ENCODE results near the gene PWWP3B.

The PWWP3B gene

GRCh38 chrX:106168107-106168506, at the start of gene PWWP3B:
PWWP3B (plus strand) TSS chrX:106168305; CDS start chrX:106205433, 37,128 bp downstream.
- no peaks in the 10 kb centered on the region for H3K9me3 ChIP-seq (ENCODE audit: low read depth, low read length)
- DNase-seq (ENCODE audit: low read depth, low spot score) = no peak
- H3K27ac ChIP-seq = no peak within 1 kb of the TSS
- H3K36me3 ChIP-seq (ENCODE audit: insufficient read depth, low read length) = no peaks in the 10 kb centered on the region
- peak within 1 kb of the TSS; percentile 85 for H3K4me3 ChIP-seq
- peak within 1 kb of the TSS; percentile 70 for H3K9ac ChIP-seq (ENCODE audit: insufficient read length)
- TF ChIP-seq EZH2 (IDR thresholded peaks at IDR 0.05) (no peak), POLR2AphosphoS5 (IDR thresholded peaks at IDR 0.05; ENCODE audit: borderline replicate concordance, low read depth, low read length) (peak; percentile 71)

DNA sequence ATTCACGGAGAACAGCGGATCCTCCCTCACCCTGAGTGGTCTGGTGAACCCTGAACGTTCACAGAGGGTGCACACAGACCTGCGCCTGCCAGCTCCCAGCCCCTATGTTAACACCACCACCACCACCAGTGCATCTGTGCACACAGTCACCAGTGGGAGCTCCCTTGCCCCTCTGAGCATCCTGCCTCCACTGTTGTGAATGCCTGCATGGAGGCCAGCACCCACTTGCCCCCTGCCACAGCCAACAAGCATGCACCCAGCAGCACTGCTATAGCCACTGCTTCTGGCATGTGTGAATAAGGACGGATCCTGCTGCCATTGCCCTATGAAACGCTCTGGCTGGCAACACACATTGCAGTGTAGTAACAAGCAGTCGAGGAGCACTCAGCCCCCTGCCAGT, 29.1 kb upstream of the PWWP3B start:
- Histone ChIP-seq H3K4me3 (no peak overlapping the region), H3K36me3 (ENCODE audit: insufficient read depth, low read length) (no peaks in the 10 kb centered on the region), H3K9me3 (ENCODE audit: low read depth, low read length) (no peaks in the 10 kb centered on the region), H3K9ac (ENCODE audit: insufficient read length) (no peak overlapping the region), H3K27ac (no peak overlapping the region)
- no peak for DNase-seq (ENCODE audit: low read depth, low spot score)
- TF ChIP-seq POLR2AphosphoS5 (IDR thresholded peaks at IDR 0.05; ENCODE audit: borderline replicate concordance, low read depth, low read length) (no peak), EZH2 (IDR thresholded peaks at IDR 0.05) (no peak), FOXP2 (optimal IDR thresholded peaks at IDR 0.05; ENCODE audit: control extremely low read depth, extremely low read length, insufficient read depth) (no peak)

DNA sequence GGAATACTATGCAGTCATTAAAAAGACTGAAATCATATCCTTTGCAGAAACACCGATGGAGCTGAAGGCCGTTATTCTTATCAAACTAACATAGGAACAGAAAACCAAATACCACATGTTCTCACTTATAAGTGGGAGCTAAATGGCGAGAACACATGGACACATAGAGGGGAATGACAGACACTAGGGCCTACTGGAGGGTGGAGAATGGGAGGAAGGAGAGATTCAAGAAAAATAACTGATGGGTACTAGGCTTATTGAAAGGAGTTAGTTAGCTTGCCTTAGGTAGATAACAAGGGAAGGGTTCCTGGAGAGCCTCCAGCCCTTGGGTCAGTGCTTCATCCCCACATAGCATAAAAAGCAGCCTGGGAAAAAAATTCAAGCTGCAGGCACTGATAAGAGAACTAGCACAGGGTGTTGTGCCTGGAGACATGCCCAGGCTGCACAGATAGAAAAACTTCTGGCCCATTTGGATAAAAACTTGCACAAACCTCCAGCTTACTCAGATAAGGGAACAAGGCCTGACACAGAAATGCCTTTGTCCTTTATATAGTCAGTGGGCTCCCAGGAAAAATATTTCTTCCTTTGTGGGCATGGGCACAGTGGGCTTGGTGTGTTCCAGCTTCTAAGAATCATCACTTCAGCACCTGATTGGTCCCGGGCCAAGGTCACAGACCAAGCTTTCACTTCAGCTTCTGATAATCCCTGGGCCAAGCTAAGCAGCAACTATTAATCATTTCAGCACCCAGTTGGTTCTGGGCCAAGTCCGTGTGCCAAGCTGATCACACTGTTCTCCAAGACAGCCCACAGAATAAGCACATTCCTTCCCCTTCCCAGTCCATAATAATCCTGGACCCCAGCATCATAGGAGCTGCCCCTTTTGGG, 23.1 kb upstream of the PWWP3B start:
- no peak for TF ChIP-seq POLR2AphosphoS5 (IDR thresholded peaks at IDR 0.05; ENCODE audit: borderline replicate concordance, low read depth, low read length)
- TF ChIP-seq EZH2 (IDR thresholded peaks at IDR 0.05) = no peak
- TF ChIP-seq FOXP2 (optimal IDR thresholded peaks at IDR 0.05; ENCODE audit: control extremely low read depth, extremely low read length, insufficient read depth) = no peak

GRCh38 chrX:106150701-106151100, 17.4 kb upstream of the PWWP3B start:
- H3K9ac ChIP-seq (ENCODE audit: insufficient read length) = no peak overlapping the region
- DNase-seq (ENCODE audit: low read depth, low spot score) = no peak
- no peak overlapping the region for H3K4me3 ChIP-seq
- no peaks in the 10 kb centered on the region for H3K36me3 ChIP-seq (ENCODE audit: insufficient read depth, low read length)
- H3K9me3 ChIP-seq (ENCODE audit: low read depth, low read length) = no peaks in the 10 kb centered on the region
- no peak overlapping the region for H3K27ac ChIP-seq
- no peak for TF ChIP-seq EZH2 (IDR thresholded peaks at IDR 0.05)

More for the DNA sequence above, 23.1 kb upstream of the PWWP3B start:
- Histone ChIP-seq H3K4me3 (no peak overlapping the region), H3K9ac (ENCODE audit: insufficient read length) (no peak overlapping the region), H3K9me3 (ENCODE audit: low read depth, low read length) (no peaks in the 10 kb centered on the region), H3K36me3 (ENCODE audit: insufficient read depth, low read length) (no peaks in the 10 kb centered on the region), H3K27ac (no peak overlapping the region)
- no peak for DNase-seq (ENCODE audit: low read depth, low spot score)

DNA sequence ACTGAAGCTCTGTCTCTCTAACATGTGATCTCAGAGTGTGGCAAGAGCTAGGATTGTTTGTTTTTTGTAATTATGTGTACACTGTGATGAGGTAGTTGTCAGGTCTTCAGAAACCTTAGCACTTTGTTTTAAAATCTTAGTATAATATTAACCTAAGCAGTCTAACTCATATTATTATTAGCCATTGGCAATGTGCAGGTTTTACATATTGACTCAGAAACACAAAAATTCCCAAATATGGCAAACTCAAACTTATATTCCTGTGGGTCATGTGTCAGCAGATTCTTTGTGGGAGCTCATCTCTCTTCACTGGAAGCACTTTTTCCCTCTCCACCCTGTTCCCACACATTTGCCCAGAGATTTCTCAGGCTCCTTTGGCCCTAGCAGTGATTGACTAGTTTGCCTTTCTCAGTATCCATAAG, 8.2 kb upstream of the PWWP3B start:
- TF ChIP-seq FOXP2 (optimal IDR thresholded peaks at IDR 0.05; ENCODE audit: control extremely low read depth, extremely low read length, insufficient read depth) (no peak), POLR2AphosphoS5 (IDR thresholded peaks at IDR 0.05; ENCODE audit: borderline replicate concordance, low read depth, low read length) (no peak), EZH2 (IDR thresholded peaks at IDR 0.05) (no peak)
- H3K36me3 ChIP-seq (ENCODE audit: insufficient read depth, low read length) = no peaks in the 10 kb centered on the region
- no peak overlapping the region for H3K9ac ChIP-seq (ENCODE audit: insufficient read length)
- H3K4me3 ChIP-seq = no peak overlapping the region
- H3K9me3 ChIP-seq (ENCODE audit: low read depth, low read length) = no peaks in the 10 kb centered on the region
- no peak for DNase-seq (ENCODE audit: low read depth, low spot score)
- no peak overlapping the region for H3K27ac ChIP-seq

- TF ChIP-seq POLR2AphosphoS5 (IDR thresholded peaks at IDR 0.05; ENCODE audit: borderline replicate concordance, low read depth, low read length) (no peak), FOXP2 (optimal IDR thresholded peaks at IDR 0.05; ENCODE audit: control extremely low read depth, extremely low read length, insufficient read depth) (no peak), EZH2 (IDR thresholded peaks at IDR 0.05) (no peak)
- Histone ChIP-seq H3K9ac (ENCODE audit: insufficient read length) (no peak overlapping the region), H3K9me3 (ENCODE audit: low read depth, low read length) (no peaks in the 10 kb centered on the region), H3K36me3 (ENCODE audit: insufficient read depth, low read length) (no peaks in the 10 kb centered on the region), H3K27ac (no peak overlapping the region), H3K4me3 (no peak overlapping the region)
- no peak for DNase-seq (ENCODE audit: low read depth, low spot score)
Observed at GRCh38 chrX:106170318-106170717, 2.2 kb downstream of the PWWP3B start.

- Histone ChIP-seq H3K4me3 (no peak overlapping the region), H3K9me3 (ENCODE audit: low read depth, low read length) (no peaks in the 10 kb centered on the region), H3K9ac (ENCODE audit: insufficient read length) (no peak overlapping the region), H3K27ac (no peak overlapping the region), H3K36me3 (ENCODE audit: insufficient read depth, low read length) (no peaks in the 10 kb centered on the region)
- no peak for TF ChIP-seq POLR2AphosphoS5 (IDR thresholded peaks at IDR 0.05; ENCODE audit: borderline replicate concordance, low read depth, low read length)
- no peak for TF ChIP-seq FOXP2 (optimal IDR thresholded peaks at IDR 0.05; ENCODE audit: control extremely low read depth, extremely low read length, insufficient read depth)
- no peak for TF ChIP-seq EZH2 (IDR thresholded peaks at IDR 0.05)
- DNase-seq (ENCODE audit: low read depth, low spot score) = no peak
Observed at GRCh38 chrX:106171293-106171820, 3.3 kb downstream of the PWWP3B start.

DNA sequence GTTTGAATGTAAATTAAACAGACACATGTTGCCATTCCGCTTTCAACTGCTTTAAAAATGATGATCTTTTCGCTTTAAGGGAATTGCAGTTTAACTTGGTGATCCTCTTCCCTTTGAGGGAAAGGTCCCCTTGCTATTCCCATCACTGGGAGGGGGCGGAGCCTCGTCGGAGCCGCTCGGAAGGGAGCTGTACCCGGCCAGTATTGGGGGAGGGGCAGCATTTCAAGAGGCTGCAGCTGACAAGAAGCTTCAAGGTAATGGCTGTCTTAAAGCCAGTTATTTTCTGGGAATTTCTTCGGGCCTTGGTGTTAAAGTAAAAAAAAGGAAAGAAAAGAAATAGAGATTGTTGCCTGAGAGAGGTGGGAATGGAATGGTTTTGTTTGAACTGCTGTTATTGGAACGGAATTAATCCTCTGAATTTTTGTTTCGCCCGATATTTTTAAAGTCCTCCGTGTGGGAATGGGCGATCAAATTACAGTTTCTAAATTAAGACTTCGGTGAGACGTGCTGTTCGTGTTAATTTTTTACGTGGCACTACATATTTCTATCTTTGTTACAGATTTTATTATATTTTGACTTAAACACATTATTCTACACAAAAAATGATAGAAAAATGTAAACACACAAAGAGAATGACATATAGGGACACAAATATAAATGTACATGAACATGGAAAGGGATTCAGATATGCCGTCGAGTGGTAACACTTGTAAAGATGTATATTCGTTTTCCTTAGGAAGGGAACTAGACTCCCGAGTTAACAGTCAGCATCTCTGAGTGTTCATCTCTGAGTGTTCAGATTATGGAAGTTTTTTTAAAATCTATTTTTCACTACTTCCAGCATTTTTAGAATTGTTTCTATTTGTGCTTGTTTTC, 9.2 kb downstream of the PWWP3B start:
- peak overlapping the region; percentile 55 for H3K4me3 ChIP-seq
- TF ChIP-seq EZH2 (IDR thresholded peaks at IDR 0.05) (no peak), FOXP2 (optimal IDR thresholded peaks at IDR 0.05; ENCODE audit: control extremely low read depth, extremely low read length, insufficient read depth) (no peak), POLR2AphosphoS5 (IDR thresholded peaks at IDR 0.05; ENCODE audit: borderline replicate concordance, low read depth, low read length) (no peak)
- DNase-seq (ENCODE audit: low read depth, low spot score) = no peak

More for the DNA sequence above, 9.2 kb downstream of the PWWP3B start:
- Histone ChIP-seq H3K27ac (no peak overlapping the region), H3K36me3 (ENCODE audit: insufficient read depth, low read length) (no peaks in the 10 kb centered on the region), H3K9me3 (ENCODE audit: low read depth, low read length) (no peaks in the 10 kb centered on the region), H3K9ac (ENCODE audit: insufficient read length) (peak overlapping the region; percentile 62)
